HFF-Myc (cell line): ENCODE data around the gene RAB20.

Experiments
- DNase-seq: peaks from one replicate; pipeline ENCODE4 v3.0.0-alpha.2; 2011; ENCODE audit warnings: low read depth; ENCODE audit errors: extremely low read depth
- H3K4me3 ChIP-seq: replicated peaks from 2 replicates; pipeline ENCODE4 v1.5.1; 2011; ENCODE audit warnings: low read depth, mild to moderate bottlenecking, control low read depth, low read length
- TF ChIP-seq, protein P1 (sequence below): IDR thresholded peaks from 2 replicates; pipeline ENCODE4 v1.5.1; 2012; ENCODE audit warnings: mild to moderate bottlenecking, low read depth, low read length, control low read depth; ENCODE audit errors: missing control alignments

The RAB20 gene

DNA sequence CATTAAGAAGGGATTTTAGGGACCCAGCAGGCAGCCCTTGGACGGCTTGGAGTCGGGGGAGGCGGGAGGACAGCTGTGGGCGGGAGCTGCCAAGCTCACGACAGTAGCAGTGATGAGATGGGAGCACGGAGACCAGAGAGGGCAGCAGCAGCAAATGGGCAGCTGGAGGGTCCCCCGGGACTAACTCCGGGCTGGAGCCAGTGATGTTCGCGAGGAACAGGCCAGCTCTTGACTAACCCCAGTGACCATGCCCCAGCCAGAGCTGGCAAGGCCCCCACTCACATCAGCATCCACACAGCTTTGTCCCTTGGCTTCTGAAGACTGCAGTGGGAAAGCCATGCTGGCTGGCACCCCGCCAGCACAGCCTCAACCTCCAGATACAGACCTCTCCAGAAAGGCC lies 81.9 kb downstream of the RAB20 start:
- DNase-seq, result no peak
- H3K4me3 ChIP-seq, result no peak overlapping the region
- TF ChIP-seq, protein P1, sequence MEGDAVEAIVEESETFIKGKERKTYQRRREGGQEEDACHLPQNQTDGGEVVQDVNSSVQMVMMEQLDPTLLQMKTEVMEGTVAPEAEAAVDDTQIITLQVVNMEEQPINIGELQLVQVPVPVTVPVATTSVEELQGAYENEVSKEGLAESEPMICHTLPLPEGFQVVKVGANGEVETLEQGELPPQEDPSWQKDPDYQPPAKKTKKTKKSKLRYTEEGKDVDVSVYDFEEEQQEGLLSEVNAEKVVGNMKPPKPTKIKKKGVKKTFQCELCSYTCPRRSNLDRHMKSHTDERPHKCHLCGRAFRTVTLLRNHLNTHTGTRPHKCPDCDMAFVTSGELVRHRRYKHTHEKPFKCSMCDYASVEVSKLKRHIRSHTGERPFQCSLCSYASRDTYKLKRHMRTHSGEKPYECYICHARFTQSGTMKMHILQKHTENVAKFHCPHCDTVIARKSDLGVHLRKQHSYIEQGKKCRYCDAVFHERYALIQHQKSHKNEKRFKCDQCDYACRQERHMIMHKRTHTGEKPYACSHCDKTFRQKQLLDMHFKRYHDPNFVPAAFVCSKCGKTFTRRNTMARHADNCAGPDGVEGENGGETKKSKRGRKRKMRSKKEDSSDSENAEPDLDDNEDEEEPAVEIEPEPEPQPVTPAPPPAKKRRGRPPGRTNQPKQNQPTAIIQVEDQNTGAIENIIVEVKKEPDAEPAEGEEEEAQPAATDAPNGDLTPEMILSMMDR, result no peak

- TF ChIP-seq, protein P1, result no peak
- no peak for DNase-seq
- H3K4me3 ChIP-seq, result no peak overlapping the region
These were observed 82.3 kb downstream of the RAB20 start for GRCh38 chr13:110479215-110479545.

DNA sequence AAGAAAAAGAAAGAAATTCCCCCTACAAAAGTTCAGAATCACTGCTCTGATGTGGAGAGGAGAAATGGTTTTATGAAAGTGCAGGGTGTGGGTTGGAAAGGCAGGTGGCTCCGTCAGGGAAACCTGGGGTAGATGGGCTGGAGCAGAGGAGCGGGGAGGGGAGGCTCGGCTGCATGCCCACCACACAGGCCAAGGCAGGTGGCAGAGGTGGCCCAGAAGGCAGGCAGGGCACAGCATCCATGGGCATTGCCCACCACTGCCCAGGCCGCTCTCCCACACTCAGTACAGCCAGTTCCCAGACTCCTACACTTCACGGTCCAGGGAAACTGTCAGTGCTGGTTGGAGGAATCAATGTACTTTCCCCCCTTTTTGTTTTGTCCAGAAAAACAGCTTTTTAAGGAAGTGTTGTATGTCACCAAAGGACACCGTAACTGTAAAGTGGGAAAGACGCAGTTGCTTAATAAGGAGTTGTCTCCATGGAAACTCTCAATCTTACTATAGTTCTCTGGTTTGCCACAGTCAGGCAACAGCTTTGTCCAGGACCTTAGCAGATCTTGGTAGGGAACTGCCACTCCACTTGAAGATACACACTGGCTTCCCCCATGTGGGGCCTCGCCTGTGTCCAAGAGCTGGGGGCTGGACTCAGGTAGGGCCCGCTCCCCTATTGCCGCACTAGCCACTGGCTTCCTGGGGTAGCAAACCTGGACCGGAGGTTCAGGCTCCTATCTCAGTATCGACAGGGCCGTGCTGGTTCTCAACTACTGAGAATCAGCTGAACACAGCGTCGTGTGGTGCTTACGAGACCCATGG lies 82.9 kb downstream of the RAB20 start:
- TF ChIP-seq, protein P1, result no peak
- no peak overlapping the region for H3K4me3 ChIP-seq
- no peak for DNase-seq

- H3K4me3 ChIP-seq, result no peak overlapping the region
- TF ChIP-seq, protein P1, result no peak
- DNase-seq, result no peak
These were observed 83.7 kb downstream of the RAB20 start for GRCh38 chr13:110477706-110478245.

DNA sequence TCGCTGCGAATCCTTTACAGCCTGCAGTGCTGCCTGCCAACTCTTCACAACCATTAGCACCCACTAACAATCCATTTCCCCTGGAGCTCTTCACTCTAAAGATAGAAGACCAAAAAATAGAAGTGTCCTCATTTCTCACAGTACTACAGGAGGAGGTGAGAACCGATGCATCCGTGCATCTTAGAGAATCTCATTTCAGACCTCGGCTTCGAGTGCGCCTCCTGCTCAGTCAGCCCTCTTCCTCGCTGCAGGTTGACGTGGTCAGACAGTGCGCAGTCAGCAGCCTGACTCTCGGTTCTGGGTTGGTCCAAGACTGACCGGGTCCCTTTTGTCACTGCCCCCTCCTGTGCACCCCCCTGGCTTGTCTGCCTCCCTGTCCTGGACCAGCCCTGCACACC lies 85.3 kb downstream of the RAB20 start:
- no peak overlapping the region for H3K4me3 ChIP-seq
- TF ChIP-seq, protein P1, result no peak

GRCh38 chr13:110475550-110476219 lies 85.8 kb downstream of the RAB20 start:
- no peak overlapping the region for H3K4me3 ChIP-seq
- TF ChIP-seq, protein P1, result no peak
- no peak for DNase-seq

More for the DNA sequence above, 85.3 kb downstream of the RAB20 start:
- no peak for DNase-seq
